ENCODE data around the gene LAMTOR5.

- TF ChIP-seq NFIC (IDR thresholded peaks at IDR 0.05), result no peak
- TF ChIP-seq TAF1 (IDR thresholded peaks at IDR 0.05; ENCODE audit: low read depth), result no peak
- TF ChIP-seq, protein P1, sequence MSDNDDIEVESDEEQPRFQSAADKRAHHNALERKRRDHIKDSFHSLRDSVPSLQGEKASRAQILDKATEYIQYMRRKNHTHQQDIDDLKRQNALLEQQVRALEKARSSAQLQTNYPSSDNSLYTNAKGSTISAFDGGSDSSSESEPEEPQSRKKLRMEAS (IDR thresholded peaks at IDR 0.05), result no peak
- TF ChIP-seq CEBPB (IDR thresholded peaks at IDR 0.05), result no peak
- TF ChIP-seq, protein P2, sequence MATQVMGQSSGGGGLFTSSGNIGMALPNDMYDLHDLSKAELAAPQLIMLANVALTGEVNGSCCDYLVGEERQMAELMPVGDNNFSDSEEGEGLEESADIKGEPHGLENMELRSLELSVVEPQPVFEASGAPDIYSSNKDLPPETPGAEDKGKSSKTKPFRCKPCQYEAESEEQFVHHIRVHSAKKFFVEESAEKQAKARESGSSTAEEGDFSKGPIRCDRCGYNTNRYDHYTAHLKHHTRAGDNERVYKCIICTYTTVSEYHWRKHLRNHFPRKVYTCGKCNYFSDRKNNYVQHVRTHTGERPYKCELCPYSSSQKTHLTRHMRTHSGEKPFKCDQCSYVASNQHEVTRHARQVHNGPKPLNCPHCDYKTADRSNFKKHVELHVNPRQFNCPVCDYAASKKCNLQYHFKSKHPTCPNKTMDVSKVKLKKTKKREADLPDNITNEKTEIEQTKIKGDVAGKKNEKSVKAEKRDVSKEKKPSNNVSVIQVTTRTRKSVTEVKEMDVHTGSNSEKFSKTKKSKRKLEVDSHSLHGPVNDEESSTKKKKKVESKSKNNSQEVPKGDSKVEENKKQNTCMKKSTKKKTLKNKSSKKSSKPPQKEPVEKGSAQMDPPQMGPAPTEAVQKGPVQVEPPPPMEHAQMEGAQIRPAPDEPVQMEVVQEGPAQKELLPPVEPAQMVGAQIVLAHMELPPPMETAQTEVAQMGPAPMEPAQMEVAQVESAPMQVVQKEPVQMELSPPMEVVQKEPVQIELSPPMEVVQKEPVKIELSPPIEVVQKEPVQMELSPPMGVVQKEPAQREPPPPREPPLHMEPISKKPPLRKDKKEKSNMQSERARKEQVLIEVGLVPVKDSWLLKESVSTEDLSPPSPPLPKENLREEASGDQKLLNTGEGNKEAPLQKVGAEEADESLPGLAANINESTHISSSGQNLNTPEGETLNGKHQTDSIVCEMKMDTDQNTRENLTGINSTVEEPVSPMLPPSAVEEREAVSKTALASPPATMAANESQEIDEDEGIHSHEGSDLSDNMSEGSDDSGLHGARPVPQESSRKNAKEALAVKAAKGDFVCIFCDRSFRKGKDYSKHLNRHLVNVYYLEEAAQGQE (IDR thresholded peaks at IDR 0.05; ENCODE audit: low read depth), result no peak
- no peak for TF ChIP-seq ZBTB7A (IDR thresholded peaks at IDR 0.05; ENCODE audit: low read depth)
- no peak for TF ChIP-seq USF1 (IDR thresholded peaks at IDR 0.05)
- TF ChIP-seq FOXM1 (IDR thresholded peaks at IDR 0.05; ENCODE audit: borderline replicate concordance, low read depth), result no peak
- no peak for TF ChIP-seq EP300 (IDR thresholded peaks at IDR 0.05; ENCODE audit: borderline replicate concordance)
- no peak for TF ChIP-seq CREB1 (IDR thresholded peaks at IDR 0.05; ENCODE audit: low read depth)
- no peak for TF ChIP-seq TEAD4 (IDR thresholded peaks at IDR 0.05)
Measured at GRCh38 chr1:110425612-110426152, 18.2 kb upstream of the LAMTOR5 start.

Measured in Ishikawa (cell line).